NB4 (cell line): ENCODE results near the gene SMAD9.

Experiments used
- CTCF ChIP-seq: IDR thresholded peaks from one replicate; pipeline ENCODE4 v1.5.1; 2012; ENCODE audit warnings: low read depth, low read length
- MAX ChIP-seq: IDR thresholded peaks from 2 replicates; pipeline ENCODE4 v1.6.1; 2011; ENCODE audit warnings: low read depth, low read length
- MYC ChIP-seq: IDR thresholded peaks from 2 replicates; pipeline ENCODE4 v1.6.1; 2011; ENCODE audit warnings: low read depth, low read length
- POLR2A ChIP-seq: IDR thresholded peaks from 2 replicates; pipeline ENCODE4 v1.6.1; 2011; ENCODE audit warnings: mild to moderate bottlenecking; ENCODE audit not compliant: insufficient read length; ENCODE audit errors: extremely low read depth

- no peak for TF ChIP-seq CTCF
- TF ChIP-seq MYC = no peak
- no peak for TF ChIP-seq POLR2A
- TF ChIP-seq MAX = no peak
These were observed 40.7 kb downstream of the SMAD9 start for GRCh38 chr13:36879218-36879938.
